ENCODE results near the gene MGAT4B.

MGAT4B gene

GRCh38 chr5:179832039-179832745 is 25.5 kb upstream of the MGAT4B start:
- ATAC-seq: no peak
- peaks cover 29% of the 10 kb centered on the region for H3K4me1 Mint-ChIP-seq

GRCh38 chr5:179830818-179831468 is 24.3 kb upstream of the MGAT4B start:
- Mint-ChIP-seq H3K4me1 (peaks cover 22% of the 10 kb centered on the region), H3K27ac (peak overlapping the region; percentile 9), H3K9me3 (no peaks in the 10 kb centered on the region), H3K27me3 (no peaks in the 10 kb centered on the region), H3K36me3 (ENCODE audit: low read depth) (peaks cover 60% of the 10 kb centered on the region), H3K4me3 (no peak overlapping the region)
- ATAC-seq: no peak
- DNase-seq: no peak

More at GRCh38 chr5:179832039-179832745, 25.5 kb upstream of the MGAT4B start:
- no peak overlapping the region for H3K27ac Mint-ChIP-seq
- H3K36me3 Mint-ChIP-seq (ENCODE audit: low read depth): peaks cover 65% of the 10 kb centered on the region
- no peak for DNase-seq
- H3K9me3 Mint-ChIP-seq: no peaks in the 10 kb centered on the region
- H3K4me3 Mint-ChIP-seq: no peak overlapping the region
- no peaks in the 10 kb centered on the region for H3K27me3 Mint-ChIP-seq

- H3K4me3 Mint-ChIP-seq: no peak overlapping the region
These were observed 23.2 kb upstream of the MGAT4B start for GRCh38 chr5:179829732-179830435.

GRCh38 chr5:179828756-179829421 is 22.2 kb upstream of the MGAT4B start:
- ATAC-seq (no peak), DNase-seq (no peak)
- Mint-ChIP-seq H3K4me1 (peaks cover 25% of the 10 kb centered on the region), H3K36me3 (ENCODE audit: low read depth) (peaks cover 67% of the 10 kb centered on the region), H3K27ac (peak overlapping the region; percentile 67), H3K27me3 (no peaks in the 10 kb centered on the region), H3K4me3 (no peak overlapping the region), H3K9me3 (no peaks in the 10 kb centered on the region)

More at GRCh38 chr5:179829732-179830435, 23.2 kb upstream of the MGAT4B start:
- Mint-ChIP-seq H3K27me3 (no peaks in the 10 kb centered on the region), H3K4me1 (peaks cover 22% of the 10 kb centered on the region), H3K36me3 (ENCODE audit: low read depth) (peaks cover 63% of the 10 kb centered on the region), H3K27ac (peak overlapping the region; percentile 67), H3K9me3 (no peaks in the 10 kb centered on the region)
- ATAC-seq (no peak), DNase-seq (no peak)

- ATAC-seq (peak; percentile 98), DNase-seq (peak; percentile 63)
- H3K9me3 Mint-ChIP-seq: no peaks in the 10 kb centered on the region
- H3K4me1 Mint-ChIP-seq: peaks cover 31% of the 10 kb centered on the region
- no peaks in the 10 kb centered on the region for H3K27me3 Mint-ChIP-seq
- H3K36me3 Mint-ChIP-seq (ENCODE audit: low read depth): peaks cover 63% of the 10 kb centered on the region
- peak overlapping the region; percentile 85 for H3K27ac Mint-ChIP-seq
- peak overlapping the region; percentile 45 for H3K4me3 Mint-ChIP-seq
These were observed 21.0 kb upstream of the MGAT4B start for GRCh38 chr5:179827680-179828079.

- Mint-ChIP-seq H3K27ac (no peak overlapping the region), H3K4me1 (peaks cover 42% of the 10 kb centered on the region), H3K27me3 (no peaks in the 10 kb centered on the region), H3K4me3 (no peak overlapping the region), H3K9me3 (no peaks in the 10 kb centered on the region), H3K36me3 (ENCODE audit: low read depth) (peaks cover 62% of the 10 kb centered on the region)
- DNase-seq: no peak
- no peak for ATAC-seq
These were observed 19.1 kb upstream of the MGAT4B start for GRCh38 chr5:179825655-179826182.

- no peak for DNase-seq
- H3K4me1 Mint-ChIP-seq: peaks cover 48% of the 10 kb centered on the region
These were observed 18.1 kb upstream of the MGAT4B start for GRCh38 chr5:179824745-179825112.

GRCh38 chr5:179823937-179824744 is 17.5 kb upstream of the MGAT4B start:
- no peak overlapping the region for H3K27ac Mint-ChIP-seq
- DNase-seq (no peak), ATAC-seq (no peak)
- H3K9me3 Mint-ChIP-seq: no peaks in the 10 kb centered on the region
- H3K36me3 Mint-ChIP-seq (ENCODE audit: low read depth): peaks cover 50% of the 10 kb centered on the region
- H3K4me1 Mint-ChIP-seq: peaks cover 54% of the 10 kb centered on the region
- no peak overlapping the region for H3K4me3 Mint-ChIP-seq
- no peaks in the 10 kb centered on the region for H3K27me3 Mint-ChIP-seq

More at GRCh38 chr5:179824745-179825112, 18.1 kb upstream of the MGAT4B start:
- no peak overlapping the region for H3K27ac Mint-ChIP-seq
- no peaks in the 10 kb centered on the region for H3K9me3 Mint-ChIP-seq
- H3K36me3 Mint-ChIP-seq (ENCODE audit: low read depth): peaks cover 55% of the 10 kb centered on the region
- no peak for ATAC-seq
- no peak overlapping the region for H3K4me3 Mint-ChIP-seq
- H3K27me3 Mint-ChIP-seq: no peaks in the 10 kb centered on the region

GRCh38 chr5:179822444-179822990 is 15.9 kb upstream of the MGAT4B start:
- H3K27ac Mint-ChIP-seq: peak overlapping the region; percentile 87
- no peak for ATAC-seq
- H3K4me3 Mint-ChIP-seq: peak overlapping the region; percentile 88
- peaks cover 40% of the 10 kb centered on the region for H3K36me3 Mint-ChIP-seq (ENCODE audit: low read depth)
- H3K4me1 Mint-ChIP-seq: peaks cover 57% of the 10 kb centered on the region
- no peaks in the 10 kb centered on the region for H3K27me3 Mint-ChIP-seq
- no peaks in the 10 kb centered on the region for H3K9me3 Mint-ChIP-seq
- DNase-seq: no peak

- no peaks in the 10 kb centered on the region for H3K9me3 Mint-ChIP-seq
- H3K27ac Mint-ChIP-seq: peak overlapping the region; percentile 87
- ATAC-seq (no peak), DNase-seq (no peak)
- H3K4me3 Mint-ChIP-seq: peak overlapping the region; percentile 88
- H3K27me3 Mint-ChIP-seq: no peaks in the 10 kb centered on the region
- peaks cover 37% of the 10 kb centered on the region for H3K36me3 Mint-ChIP-seq (ENCODE audit: low read depth)
- H3K4me1 Mint-ChIP-seq: peaks cover 54% of the 10 kb centered on the region
These were observed 15.4 kb upstream of the MGAT4B start for GRCh38 chr5:179822059-179822432.

GRCh38 chr5:179821298-179822058 is 14.8 kb upstream of the MGAT4B start:
- peaks cover 33% of the 10 kb centered on the region for H3K36me3 Mint-ChIP-seq (ENCODE audit: low read depth)
- H3K9me3 Mint-ChIP-seq: no peaks in the 10 kb centered on the region
- ATAC-seq (peak; percentile 71), DNase-seq (peak; percentile 88)
- no peaks in the 10 kb centered on the region for H3K27me3 Mint-ChIP-seq
- H3K27ac Mint-ChIP-seq: peak overlapping the region; percentile 87
- peaks cover 50% of the 10 kb centered on the region for H3K4me1 Mint-ChIP-seq
- H3K4me3 Mint-ChIP-seq: peak overlapping the region; percentile 88

- Mint-ChIP-seq H3K27me3 (no peaks in the 10 kb centered on the region), H3K4me1 (peaks cover 50% of the 10 kb centered on the region), H3K4me3 (peak within 1 kb of the TSS; percentile 88), H3K27ac (peak within 1 kb of the TSS; percentile 87), H3K36me3 (ENCODE audit: low read depth) (peaks cover 31% of the 10 kb centered on the region), H3K9me3 (no peaks in the 10 kb centered on the region)
- ATAC-seq (peak; percentile 31), DNase-seq (peak; percentile 87)
These were observed 14.0 kb upstream of the MGAT4B start, which contains the start of gene SQSTM1 for GRCh38 chr5:179820483-179821297. Gene SQSTM1, plus strand, starts transcription at chr5:179820905. Its CDS starts 32 bp downstream, at chr5:179820937.
